A673 (cell line): ENCODE data around the gene PLN. TPM values are rescaled to one million over a fixed set of nuclear protein-coding genes. Genes with fewer than 3 reads are reported as not detected.

Experiments used
- BruUV-seq: library from RNA; stranded (reverse); fragments of 400-500 nt; replicated peaks from 2 replicates; lab custom pipeline; 2021; lab: Mats Ljungman, UMichigan
- CTCF ChIA-PET: fragments of 300-600 bp; sonication (Branson Sonifier 250); formaldehyde crosslinking; loops from one replicate; lab custom pipeline; 2022; ENCODE audit warnings: antibody characterized with exemption; lab: Charles Lee
- POLR2A ChIA-PET: fragments of 300-600 bp; sonication (Branson Sonifier 250); formaldehyde crosslinking; loops from one replicate; lab custom pipeline; 2022; ENCODE audit warnings: antibody characterized with exemption; ENCODE audit not compliant: low non-redundant PET; lab: Charles Lee
- DNase-seq: peaks from one replicate; pipeline ENCODE4 v3.0.0-alpha.2; 2015; ENCODE audit warnings: low spot score
- H3K27ac ChIP-seq: fragments of 200-600 bp; sonication (generic); 2 replicates; pipeline ENCODE4 v1.5.1; 2016; ENCODE audit warnings: mixed run types, low read depth, mild to moderate bottlenecking, mixed read lengths, antibody characterized with exemption, low read length; ENCODE audit not compliant: poor library complexity, severe bottlenecking
- H3K27me3 ChIP-seq: fragments of 200-600 bp; sonication (generic); replicated peaks from 2 replicates; pipeline ENCODE4 v1.6.1; 2017; ENCODE audit warnings: mixed run types, low read depth, mild to moderate bottlenecking, mixed read lengths, antibody characterized with exemption, low read length; ENCODE audit not compliant: insufficient read depth, poor library complexity
- H3K36me3 ChIP-seq: fragments of 200-600 bp; sonication (generic); 2 replicates; pipeline ENCODE4 v1.6.1; 2016; ENCODE audit warnings: mixed run types, mild to moderate bottlenecking, mixed read lengths, antibody characterized with exemption, low read length; ENCODE audit not compliant: insufficient read depth, poor library complexity, severe bottlenecking
- H3K4me1 ChIP-seq: fragments of 200-600 bp; sonication (generic); 2 replicates; pipeline ENCODE4 v1.6.1; 2017; ENCODE audit warnings: mixed run types, mild to moderate bottlenecking, mixed read lengths, antibody characterized with exemption, low read length; ENCODE audit not compliant: insufficient read depth, poor library complexity, severe bottlenecking
- H3K4me3 ChIP-seq: fragments of 200-600 bp; sonication (generic); 2 replicates; pipeline ENCODE4 v1.5.1; 2016; ENCODE audit warnings: low read depth, mixed run types, mild to moderate bottlenecking, mixed read lengths, low read length; ENCODE audit not compliant: poor library complexity, severe bottlenecking
- H3K9me3 ChIP-seq: fragments of 200-600 bp; sonication (generic); 2 replicates; pipeline ENCODE4 v1.6.1; 2016; ENCODE audit warnings: mixed run types, low read depth, mild to moderate bottlenecking, mixed read lengths, antibody characterized with exemption, low read length; ENCODE audit not compliant: poor library complexity, severe bottlenecking
- EZH2 ChIP-seq: fragments of 200-600 bp; sonication (generic); IDR thresholded peaks from 2 replicates; pipeline ENCODE4 v1.6.1; 2017; ENCODE audit warnings: borderline replicate concordance, low read depth, mild to moderate bottlenecking, mixed read lengths, antibody characterized with exemption, low read length; ENCODE audit not compliant: poor library complexity, severe bottlenecking
- intact Hi-C: fragments of 100-400 bp; cut with micrococcal nuclease; formaldehyde crosslinking; loops from one replicate; pipeline ENCODE4 v1.10.0; 2022; ENCODE audit not compliant: unreplicated experiment
- total RNA-seq: library from RNA; stranded (reverse); gene quantifications from 2 replicates; pipeline ENCODE4 v1.2.3, GENCODE V29; 2021
- TF ChIP-seq, protein P1 (sequence below): fragments of 300-800, 200-600 bp; sonication (generic); conservative IDR thresholded peaks from 2 replicates; pipeline ENCODE4 v1.5.1; 2017; ENCODE audit warnings: low read depth, mild to moderate bottlenecking, antibody characterized with exemption, low read length, moderate library complexity, mixed read lengths

PLN gene
- total RNA-seq, 1 experiment from 2014 or later = not detected

DNA sequence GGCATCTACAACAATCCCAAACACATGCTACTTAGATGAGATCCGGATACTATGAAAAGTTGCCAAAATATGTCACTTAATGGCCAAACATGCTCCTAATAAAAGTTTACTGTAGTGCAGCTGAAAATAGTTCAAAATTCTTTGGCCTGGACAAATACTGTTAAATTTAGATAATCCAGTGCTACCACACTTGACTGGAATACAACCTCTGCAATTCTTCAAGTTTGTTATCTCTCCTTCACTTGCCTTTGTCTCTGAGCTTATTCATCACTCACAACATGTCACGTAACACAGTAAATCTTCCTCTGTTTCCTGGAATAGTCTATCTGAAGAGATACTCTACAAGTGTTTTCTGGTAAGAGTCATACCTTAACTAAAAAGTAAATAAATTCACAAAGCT is 10.5 kb upstream of the PLN start:
- Histone ChIP-seq H3K27ac (no peak overlapping the region), H3K4me1 (no peaks in the 10 kb centered on the region), H3K4me3 (no peak overlapping the region), H3K27me3 (no peaks in the 10 kb centered on the region), H3K9me3 (no peaks in the 10 kb centered on the region), H3K36me3 (no peaks in the 10 kb centered on the region)
- no TSS peak for BruUV-seq
- DNase-seq = no peak
- CTCF ChIA-PET = no interaction called here
- TF ChIP-seq, protein P1, sequence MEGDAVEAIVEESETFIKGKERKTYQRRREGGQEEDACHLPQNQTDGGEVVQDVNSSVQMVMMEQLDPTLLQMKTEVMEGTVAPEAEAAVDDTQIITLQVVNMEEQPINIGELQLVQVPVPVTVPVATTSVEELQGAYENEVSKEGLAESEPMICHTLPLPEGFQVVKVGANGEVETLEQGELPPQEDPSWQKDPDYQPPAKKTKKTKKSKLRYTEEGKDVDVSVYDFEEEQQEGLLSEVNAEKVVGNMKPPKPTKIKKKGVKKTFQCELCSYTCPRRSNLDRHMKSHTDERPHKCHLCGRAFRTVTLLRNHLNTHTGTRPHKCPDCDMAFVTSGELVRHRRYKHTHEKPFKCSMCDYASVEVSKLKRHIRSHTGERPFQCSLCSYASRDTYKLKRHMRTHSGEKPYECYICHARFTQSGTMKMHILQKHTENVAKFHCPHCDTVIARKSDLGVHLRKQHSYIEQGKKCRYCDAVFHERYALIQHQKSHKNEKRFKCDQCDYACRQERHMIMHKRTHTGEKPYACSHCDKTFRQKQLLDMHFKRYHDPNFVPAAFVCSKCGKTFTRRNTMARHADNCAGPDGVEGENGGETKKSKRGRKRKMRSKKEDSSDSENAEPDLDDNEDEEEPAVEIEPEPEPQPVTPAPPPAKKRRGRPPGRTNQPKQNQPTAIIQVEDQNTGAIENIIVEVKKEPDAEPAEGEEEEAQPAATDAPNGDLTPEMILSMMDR = no peak
- no peak for TF ChIP-seq EZH2
- intact Hi-C loops = no loop called here
- POLR2A ChIA-PET = no interaction called here

DNA sequence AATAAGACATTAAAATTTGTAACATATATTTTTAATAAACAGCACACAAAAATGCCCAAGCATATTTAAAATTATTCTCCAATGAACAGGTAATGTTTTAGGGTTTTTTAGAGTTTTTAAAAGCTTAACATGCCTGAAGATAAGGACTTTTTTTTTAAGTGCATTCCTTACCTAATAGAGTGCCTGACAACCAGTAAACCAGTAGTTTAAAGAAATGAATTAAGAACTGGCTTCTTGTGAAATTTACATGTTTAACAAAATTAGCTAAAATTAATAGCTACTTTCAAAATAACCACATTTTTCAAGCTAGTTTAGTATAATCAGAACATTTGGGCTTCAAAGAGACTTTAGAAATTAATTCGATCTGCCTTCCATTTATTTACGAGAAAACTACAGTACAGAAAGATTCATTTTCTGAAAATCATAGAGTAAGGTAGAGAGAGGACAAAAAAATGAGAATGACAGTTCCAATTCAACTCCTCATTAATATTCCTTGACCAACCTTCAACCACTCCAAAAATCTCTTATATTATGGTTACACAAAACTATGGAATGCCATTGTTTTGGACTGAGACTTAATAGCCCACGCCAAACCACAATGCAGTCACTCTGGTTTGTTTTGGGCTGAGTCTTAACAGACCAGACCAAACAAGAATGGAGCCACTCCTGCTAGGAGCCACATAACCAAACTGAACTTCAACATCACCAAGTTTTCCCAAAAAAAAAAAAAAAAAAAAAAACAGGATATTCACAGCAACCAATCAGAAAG is 5.7 kb upstream of the PLN start:
- ChIA-PET CTCF (no interaction called here), POLR2A (no interaction called here)
- Histone ChIP-seq H3K27me3 (no peaks in the 10 kb centered on the region), H3K36me3 (no peaks in the 10 kb centered on the region), H3K4me1 (no peaks in the 10 kb centered on the region), H3K27ac (no peak overlapping the region), H3K9me3 (no peaks in the 10 kb centered on the region), H3K4me3 (no peak overlapping the region)
- no TSS peak for BruUV-seq
- no peak for DNase-seq
- intact Hi-C loops = no loop called here
- no peak for TF ChIP-seq EZH2
- TF ChIP-seq, protein P1 = no peak

DNA sequence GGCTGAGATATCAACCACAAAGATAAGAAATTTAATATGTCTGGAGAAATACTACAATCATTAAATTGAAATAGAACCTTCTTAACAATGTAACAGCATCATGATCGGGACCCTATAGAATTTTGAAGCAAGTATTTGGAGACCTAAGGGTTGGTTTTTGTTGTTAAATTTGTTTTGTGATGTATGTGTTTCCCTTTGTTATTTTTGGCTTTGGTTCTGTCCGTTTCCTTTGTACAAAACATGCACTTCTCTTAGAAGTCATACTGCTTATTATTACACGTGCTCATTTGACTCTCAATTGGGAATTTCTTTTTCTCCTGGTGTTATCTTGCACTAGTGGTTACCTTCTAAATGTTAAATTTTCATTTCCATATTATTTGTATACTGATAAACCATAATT is 4.0 kb upstream of the PLN start:
- no peak overlapping the region for H3K27ac ChIP-seq
- TF ChIP-seq, protein P1 = no peak
- TF ChIP-seq EZH2 = no peak
- no peaks in the 10 kb centered on the region for H3K36me3 ChIP-seq
- DNase-seq = no peak
- intact Hi-C loops = no loop called here
- H3K4me1 ChIP-seq = peaks cover 4% of the 10 kb centered on the region
- BruUV-seq = no TSS peak
- H3K9me3 ChIP-seq = no peaks in the 10 kb centered on the region
- ChIA-PET CTCF (no interaction called here), POLR2A (no interaction called here)
- no peak overlapping the region for H3K4me3 ChIP-seq
- H3K27me3 ChIP-seq = no peaks in the 10 kb centered on the region
